Glomerular endothelial cell (primary cell): ENCODE measurements around the gene TBXAS1. TPM values are rescaled to one million over a fixed set of nuclear protein-coding genes. Genes with fewer than 3 reads are reported as not detected.

Experiments
- DNase-seq: peaks from one replicate; pipeline ENCODE4 v3.0.0-alpha.2; 2011; ENCODE audit warnings: low read depth, low spot score; ENCODE audit errors: extremely low read depth
- total RNA-seq: library from RNA; depleted of rRNA; stranded (reverse); fragments of >200 nt; gene quantifications from 2 replicates; pipeline ENCODE4 v1.2.3, GENCODE V29; 2015

The TBXAS1 gene
- total RNA-seq, 1 donor from 2014 or later = 8.1 TPM

DNA sequence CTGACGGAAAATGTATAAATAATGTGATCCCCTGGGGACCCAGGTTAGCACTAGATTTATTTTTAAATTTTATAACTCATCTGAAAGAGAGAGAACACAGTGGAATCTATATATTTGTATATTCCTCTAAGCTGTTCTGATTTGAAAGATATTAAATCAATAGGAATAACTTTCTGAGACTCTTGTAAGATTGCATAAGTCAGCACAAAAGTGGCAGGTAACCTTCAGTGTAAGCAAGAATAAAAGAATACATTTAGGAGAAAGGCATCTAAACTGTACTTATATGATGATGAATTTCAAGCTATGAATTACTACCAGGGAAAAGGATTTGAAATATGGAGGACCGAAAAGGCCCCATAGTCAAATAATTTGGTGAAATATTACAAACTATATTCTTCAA, 112.8 kb downstream of the TBXAS1 start:
- no peak for DNase-seq

DNA sequence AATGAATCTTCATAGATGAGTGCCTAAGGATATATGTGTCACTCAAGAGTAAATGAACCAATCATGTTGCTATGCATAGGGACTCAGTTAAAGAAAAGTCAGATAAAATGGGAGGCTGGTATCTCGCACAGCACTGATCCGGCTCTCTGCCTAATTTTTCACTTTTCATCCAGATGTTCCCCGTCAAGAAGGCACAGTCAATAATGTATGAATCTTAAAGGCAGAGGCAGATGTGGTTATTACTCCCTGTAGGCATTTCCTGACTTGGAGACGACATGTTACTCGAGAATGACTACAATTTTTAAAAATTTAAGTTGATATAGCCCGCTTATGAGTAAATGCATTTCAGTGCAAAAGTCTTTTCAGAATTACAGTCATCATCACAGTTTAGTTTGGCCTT, 113.6 kb downstream of the TBXAS1 start:
- DNase-seq = no peak

DNA sequence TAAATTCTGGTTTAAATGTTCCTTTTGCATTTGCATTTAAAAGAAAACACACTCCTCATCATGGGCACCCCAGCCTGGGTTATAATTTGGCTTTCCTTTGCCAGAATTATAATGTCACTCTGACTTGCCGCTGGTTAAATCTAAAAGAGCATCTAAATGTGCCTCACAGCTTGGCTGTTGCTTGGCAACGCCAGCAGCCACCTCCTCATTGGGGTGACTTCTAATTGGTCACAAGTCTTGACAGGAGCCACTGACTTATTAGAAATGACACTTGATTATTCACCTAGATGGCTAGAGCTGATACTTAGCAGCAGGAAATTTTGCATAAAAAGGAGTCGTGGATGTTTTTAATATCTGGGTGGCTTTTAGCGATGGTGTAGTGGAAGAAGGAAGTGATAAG, 114.3 kb downstream of the TBXAS1 start:
- DNase-seq = no peak

DNA sequence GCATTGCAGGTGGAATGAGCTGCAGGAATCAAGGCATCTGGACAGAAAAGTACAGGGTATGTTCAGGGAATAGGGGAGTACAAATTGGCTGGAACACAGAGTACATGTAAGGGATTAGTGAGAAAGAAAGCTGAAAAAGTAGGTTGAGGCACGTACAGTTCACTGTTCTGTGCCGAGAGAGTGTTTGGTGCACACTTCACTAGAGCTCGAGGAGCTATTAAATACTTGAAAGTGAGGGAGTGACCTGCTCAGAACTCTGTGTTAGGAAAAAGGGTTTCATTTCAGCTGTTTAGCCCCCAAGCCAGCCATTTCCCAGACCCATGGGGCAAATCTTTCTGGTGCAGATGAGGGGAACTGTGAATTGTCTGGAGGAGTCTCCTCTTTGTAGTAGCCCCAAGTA, 115.2 kb downstream of the TBXAS1 start:
- no peak for DNase-seq

DNA sequence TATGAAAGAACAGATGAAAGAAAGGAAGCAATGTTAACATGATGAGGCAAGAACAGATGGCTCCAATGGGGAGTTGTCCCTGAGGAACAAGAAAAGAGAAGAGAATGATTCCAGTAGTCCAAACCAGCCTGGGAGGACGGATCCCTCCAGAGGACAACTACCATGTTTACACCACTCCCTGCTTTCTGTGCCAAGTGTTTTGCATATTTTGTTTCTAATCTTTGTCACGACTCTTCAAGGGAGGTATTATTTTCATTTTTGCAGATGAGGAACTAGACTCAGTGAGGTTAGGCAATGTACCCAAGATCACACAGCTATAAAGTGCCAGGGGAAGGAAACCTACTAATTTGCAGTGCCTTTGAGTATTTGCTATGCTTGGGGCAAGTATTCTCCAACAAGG, 117.5 kb downstream of the TBXAS1 start:
- no peak for DNase-seq

DNA sequence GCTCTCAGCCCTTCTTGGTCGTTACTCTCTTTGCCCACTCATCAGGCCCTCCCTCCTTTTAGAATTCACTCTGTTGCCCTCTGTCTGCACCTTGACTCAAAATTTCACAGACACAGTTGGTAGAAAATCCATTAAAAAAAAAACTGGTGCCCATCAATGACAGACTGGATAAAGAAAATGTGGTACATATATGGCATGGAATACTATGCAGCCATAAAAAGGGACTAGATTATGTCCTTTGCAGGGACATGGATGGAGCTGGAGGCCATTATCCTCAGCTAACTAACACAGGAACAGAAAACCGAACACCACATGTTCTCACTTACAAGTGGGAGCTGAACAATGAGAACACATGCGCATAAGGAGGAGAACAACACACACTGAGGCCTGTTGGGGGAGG, 118.0 kb downstream of the TBXAS1 start:
- DNase-seq = no peak

DNA sequence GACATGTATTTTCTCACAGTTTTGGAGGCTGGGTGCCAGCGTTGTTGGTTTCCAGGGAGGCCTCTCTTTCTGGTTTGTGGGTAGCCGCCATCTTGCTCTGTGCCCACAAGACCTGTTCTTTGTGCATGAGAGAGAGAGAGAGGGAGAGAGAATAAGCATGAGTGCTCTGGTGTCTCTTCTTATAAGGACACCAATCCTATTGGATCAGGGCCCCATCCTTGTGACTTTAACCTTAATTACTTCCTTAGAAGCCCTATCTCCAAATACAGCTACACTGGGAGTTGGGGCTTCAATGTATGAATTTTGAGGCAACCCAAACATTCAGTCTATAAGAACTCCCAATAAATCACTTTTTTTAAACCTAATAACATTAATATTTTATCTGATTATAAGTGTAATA, 119.1 kb downstream of the TBXAS1 start:
- DNase-seq = no peak

DNA sequence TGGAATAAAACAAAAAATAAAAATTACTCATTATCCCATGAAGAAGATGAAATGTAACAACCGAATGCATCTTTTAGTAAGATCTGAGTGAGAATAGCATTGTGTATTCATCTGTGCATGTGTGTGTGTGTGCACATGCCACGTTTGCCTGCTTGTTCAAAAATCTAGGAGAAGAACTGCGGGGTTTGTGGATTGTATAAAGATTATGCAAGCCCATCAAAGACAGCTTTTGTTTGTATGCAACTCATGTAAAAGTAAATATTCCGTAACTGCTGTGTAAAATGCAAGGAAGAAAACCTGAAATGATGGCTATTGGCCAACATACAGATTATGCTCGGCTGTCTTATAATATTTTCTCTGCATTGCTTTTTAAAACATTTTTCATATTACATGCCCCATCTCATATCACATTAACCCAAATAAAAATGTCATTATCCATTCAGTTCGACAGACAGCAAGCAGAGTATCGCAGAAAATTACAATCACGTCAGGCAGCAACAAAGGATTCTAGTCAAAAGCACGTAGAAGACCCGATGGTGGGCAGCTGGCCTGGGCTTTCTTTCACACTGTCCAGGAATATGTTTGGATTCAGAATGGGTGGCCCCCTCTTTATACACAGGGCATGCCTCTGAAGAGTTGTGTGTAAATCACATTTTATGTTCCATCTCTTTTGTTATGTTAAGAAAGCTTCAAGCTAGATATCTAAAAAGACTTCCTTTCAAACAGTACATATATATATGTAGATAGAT, 119.7 kb downstream of the TBXAS1 start:
- no peak for DNase-seq

DNA sequence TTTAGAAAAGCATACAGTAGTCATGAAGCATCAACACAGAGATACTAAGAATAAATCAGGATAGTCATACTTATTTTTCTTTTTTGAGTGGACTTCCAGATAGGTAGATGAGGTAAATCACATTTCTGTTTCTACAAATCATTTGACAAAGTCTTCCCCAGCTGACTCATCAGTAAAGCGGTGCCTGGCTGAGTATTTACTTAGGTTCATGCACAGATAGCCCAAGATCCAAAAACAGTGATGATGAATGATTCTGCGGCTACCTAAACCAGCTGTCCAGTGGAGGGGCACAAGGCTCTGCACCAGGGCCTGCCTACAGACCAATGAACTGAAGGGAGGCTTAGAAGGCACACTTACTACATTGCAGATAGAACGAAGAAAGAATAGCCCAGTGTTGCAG, 120.6 kb downstream of the TBXAS1 start:
- DNase-seq = no peak

DNA sequence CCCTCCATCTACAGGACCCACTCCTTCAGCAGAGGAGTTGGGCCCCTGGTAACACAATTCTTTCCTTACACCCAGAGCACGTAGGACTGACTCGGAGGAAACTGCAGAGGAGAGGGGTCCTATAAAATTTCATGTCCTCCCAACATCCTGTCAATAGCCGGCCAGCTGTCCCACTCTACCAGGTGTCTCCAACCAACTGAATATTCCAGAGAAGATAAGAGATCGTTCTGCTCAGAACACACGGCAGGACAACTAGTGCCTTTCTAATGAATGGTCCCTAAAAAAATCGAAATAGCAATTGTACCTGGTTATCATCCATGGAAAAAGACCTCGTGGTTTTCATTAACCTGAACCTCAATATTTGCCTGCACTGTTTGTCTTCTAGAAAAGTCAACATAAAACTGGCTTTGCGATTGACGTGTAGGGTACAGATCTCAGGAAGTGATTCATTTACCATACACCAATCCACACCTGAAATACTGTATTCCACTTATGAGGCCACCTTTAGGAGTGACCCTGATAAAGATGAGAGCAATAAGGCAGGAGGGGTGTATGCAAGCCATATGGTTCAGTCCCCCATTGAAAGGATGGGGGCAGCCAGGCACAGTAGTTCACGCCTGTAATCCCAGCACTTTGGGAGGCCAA, 121.9 kb downstream of the TBXAS1 start:
- DNase-seq = no peak

DNA sequence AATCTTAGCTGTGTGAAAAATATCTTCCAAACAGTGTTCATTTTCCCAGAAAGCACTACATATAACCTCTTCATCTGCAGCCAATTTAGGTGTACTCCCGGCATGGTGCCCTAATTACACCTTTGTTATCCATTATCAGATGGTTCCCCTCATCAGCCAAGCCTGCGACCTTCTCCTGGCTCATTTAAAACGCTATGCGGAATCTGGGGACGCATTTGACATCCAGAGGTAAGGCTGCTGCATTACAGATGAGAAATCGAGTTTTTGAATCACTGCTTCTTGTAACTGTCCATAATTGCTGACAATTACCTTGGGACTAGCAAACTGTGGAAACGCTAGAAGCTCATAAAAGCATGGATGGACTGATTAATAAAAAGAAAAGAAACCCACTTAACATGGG, 124.2 kb downstream of the TBXAS1 start:
- DNase-seq = no peak

DNA sequence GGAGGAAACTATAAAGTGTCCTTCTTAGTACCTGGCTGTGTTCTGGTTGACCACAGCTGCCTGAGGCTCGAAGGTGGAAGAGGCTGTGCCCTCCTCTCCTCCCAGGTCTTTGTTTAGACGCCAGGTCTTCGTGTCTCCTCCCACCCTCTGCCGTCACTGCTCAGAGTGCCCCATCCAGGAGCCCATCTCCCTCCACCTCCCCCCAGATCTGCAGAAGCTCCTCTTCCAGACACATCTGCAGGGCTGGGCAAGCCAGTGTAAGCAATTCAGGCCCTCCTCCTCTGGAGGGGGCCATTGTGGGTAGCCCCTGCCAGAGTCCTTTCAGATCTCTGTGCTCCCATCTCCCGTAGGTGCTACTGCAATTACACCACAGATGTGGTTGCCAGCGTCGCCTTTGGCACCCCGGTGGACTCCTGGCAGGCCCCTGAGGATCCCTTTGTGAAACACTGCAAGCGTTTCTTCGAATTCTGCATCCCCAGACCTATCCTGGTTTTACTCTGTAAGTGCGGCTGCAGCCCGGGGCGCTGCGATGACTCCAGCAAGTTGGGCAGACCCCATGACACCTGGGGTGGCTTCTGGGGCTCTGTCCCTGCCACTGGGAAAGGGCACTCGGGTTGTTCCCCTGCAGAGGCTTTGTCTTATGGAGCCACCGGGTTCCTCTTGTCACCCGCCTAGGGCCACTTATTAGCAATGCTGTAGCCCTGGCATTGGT, 126.2 kb downstream of the TBXAS1 start:
- DNase-seq = no peak

DNA sequence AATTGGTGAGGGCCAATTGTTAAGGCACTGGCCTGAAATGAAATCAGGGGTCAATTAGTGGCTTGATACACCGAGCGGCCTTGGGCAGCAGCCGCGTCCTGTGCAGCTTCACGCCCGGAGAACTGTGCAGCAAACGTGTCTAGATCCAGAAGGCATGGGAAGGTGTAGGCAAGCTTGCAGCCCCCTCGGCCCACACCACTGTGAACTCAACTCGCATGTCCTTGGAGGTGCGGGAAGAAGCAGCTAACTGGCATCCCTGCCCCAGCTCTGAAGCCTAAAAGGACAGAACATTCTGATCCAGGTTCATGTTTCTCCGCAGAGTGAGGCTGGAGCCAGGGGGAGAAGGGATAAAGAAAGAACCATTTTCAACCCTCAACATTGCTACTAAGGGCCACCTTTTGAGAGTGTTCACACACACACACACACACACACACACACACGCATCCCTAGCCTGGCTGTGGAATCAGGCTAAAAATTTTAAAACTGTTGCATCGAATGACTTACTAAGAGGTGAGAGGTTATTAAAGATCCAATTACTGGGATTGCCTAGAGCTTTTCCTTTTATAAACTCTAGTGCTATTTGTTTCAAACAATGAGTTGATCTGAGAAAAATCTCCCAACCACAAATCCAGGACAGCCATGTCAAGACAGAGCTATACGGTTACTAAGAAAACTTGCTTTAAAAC, 129.7 kb downstream of the TBXAS1 start:
- no peak for DNase-seq

DNA sequence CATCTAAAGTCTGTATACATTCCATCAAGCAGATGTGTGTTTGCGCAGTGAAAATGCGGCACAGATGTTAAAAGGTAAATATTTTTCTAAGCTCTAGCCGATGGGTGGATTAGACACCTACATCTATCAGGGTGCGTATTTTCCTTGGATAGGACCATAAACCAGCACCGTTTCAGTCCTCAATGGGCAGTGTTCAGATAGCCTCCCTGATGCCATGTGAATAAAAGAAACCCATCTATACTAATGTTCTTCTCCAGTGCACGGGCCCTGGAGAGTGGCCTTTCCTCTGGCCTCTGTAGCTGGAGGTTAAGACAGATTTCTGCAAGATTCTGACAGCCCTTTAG, 130.2 kb downstream of the TBXAS1 start:
- DNase-seq = no peak

DNA sequence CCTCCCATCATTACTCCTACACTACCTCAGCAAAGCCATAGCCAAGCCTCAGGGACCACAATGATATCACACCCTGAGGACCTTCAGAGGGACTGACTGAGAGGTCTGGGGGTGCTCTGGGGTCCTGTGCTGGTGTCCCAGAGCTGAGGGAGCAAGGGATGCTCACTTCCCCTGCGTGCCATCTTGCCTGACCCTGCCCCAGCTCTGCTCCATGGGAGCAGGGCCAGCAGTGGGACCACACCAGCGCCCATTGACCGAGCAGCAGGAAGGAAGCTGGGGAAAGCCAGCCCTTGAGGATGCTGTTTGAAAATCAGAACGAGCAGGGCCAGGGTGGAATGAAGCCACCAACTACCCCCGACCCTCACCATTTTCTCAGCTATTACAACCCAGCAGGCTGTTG, 130.7 kb downstream of the TBXAS1 start:
- no peak for DNase-seq

DNA sequence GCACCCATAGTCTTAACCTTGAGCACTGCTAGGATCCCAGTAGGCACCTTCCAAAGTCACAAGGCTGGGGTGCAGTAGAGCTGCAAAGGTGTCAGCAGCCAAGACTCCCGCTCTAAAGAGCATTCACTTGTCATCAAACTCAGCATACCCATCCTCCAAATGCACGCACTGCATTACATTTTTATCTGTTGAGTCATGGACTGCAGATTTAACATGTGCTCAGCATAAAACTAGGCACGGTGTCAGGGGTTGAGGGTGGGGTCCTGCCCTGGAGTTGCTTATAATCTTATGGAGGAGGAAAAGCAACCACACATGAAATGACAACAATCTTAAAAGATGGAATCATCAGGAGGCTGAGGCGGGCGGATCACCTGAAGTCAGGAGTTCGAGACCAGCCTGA, 131.1 kb downstream of the TBXAS1 start:
- DNase-seq = no peak

DNA sequence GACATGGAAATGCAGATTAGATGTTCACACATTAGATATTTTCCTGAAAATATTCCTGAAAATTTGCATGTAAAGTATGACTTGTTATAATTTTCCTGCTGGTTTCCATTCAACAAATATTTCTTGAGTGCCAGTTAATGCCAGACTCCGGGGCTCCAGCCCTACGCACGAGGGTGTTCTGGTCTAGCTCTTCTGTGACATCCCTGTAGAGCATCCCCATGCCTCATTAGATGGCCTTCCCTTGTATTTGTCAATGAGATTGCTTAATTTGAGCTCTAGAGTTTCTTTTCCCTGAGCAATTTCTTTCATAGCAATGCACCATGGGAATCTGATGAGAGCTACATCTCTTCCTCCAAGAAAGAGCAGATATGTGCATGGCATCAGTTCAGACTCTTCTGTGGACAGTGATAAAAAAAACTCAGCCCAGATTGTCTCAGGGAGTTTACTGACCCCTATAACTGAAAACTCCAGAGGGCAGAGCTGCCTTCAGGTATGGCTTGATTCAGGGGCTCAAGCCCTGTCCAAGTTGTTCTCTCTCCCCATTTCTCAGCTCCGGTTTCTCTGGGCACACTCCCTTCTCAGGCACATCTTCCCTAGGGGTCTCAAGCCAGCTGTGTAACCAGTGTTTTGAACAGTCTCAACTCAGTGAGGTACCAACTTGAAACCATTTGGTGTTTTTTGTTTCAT, 137.0 kb downstream of the TBXAS1 start:
- DNase-seq = no peak

DNA sequence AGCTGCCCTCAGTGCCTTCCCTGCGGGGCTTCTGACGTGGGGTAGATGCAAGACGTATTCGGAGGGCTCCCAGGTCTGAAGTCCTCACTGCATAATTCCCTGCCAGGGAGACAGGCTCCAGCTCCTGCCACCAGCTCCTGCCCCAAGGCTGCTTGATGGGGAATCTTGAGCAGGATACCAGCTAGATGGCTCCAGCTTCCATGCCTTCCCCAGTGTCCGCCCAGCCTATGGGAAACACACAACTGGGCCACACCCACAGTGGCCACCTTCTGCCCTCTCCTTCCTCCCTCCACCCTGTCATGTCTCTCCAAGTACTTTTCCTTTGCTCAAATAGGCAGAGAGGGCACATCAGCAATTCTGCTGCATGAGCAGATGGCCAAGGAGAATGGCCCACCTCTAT, 137.9 kb downstream of the TBXAS1 start:
- no peak for DNase-seq

DNA sequence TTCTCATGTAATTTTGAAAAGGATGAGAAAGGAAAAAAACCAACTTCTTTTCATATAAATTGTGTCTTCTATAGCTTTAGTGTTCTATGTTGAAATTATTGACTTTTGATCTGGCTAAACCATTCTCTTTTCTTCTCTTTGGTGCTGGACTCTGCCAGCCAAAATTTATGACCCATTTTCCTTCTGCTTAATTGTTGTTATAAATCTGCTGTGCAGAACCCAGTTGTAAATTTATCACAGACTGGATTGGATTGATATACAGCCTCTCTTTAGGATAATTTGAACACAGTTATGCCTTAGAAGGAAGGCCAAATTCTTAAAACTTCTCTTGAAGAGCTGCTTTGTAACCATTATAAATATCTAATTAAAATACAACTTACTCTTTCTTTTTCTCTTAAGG, 139.9 kb downstream of the TBXAS1 start:
- no peak for DNase-seq

DNA sequence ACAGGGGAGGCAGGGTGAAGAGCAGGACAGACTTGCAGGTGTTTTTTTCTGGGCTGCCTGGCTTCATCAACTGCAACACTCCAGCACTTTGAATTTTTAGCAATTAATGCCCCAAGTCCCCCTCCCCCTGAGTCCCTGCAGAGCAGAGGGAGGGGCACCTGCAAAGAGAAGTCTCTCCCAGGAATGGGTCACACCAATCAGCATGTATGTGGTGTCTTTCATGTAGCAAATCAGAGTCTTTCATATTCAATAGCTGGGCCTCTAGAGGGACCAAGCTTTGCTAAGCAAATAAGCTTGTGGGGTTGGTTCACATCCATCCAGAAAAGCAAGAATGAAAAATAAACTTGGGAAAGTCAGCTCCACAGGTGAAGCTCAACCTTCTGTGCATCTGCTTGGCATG, 143.0 kb downstream of the TBXAS1 start:
- no peak for DNase-seq
